GM12891 (cell line): ENCODE measurements around the gene NUDT19.

Source experiments
- POLR2A ChIP-seq: IDR thresholded peaks from 2 replicates; pipeline ENCODE4 v1.6.1; 2011; ENCODE audit warnings: low read depth, low read length, control low read depth
- POLR2AphosphoS5 ChIP-seq: IDR thresholded peaks from 2 replicates; pipeline ENCODE4 v1.6.1; 2011; ENCODE audit warnings: low read depth, low read length, control low read depth
- SPI1 ChIP-seq: IDR thresholded peaks from 2 replicates; pipeline ENCODE4 v1.6.1; 2011; ENCODE audit warnings: low read depth, low read length, control low read depth
- TAF1 ChIP-seq: IDR thresholded peaks from 2 replicates; pipeline ENCODE4 v1.6.1; 2011; ENCODE audit warnings: low read depth, low read length, control low read depth

- TF ChIP-seq TAF1 (no peak), POLR2A (no peak), SPI1 (no peak), POLR2AphosphoS5 (no peak)
Observed at GRCh38 chr19:32686847-32687475, 4.7 kb upstream of the NUDT19 start.
